ENCODE results near the gene SERPINB6.
A peak's percentile ranks its signal among the peaks of the same experiment; 100 is the strongest.
"Not testable (repeated sequence)": the region's sequence is repeated elsewhere in the genome, so short reads cannot be mapped to it uniquely, and the experiment has no call there.

Gene SERPINB6

DNA sequence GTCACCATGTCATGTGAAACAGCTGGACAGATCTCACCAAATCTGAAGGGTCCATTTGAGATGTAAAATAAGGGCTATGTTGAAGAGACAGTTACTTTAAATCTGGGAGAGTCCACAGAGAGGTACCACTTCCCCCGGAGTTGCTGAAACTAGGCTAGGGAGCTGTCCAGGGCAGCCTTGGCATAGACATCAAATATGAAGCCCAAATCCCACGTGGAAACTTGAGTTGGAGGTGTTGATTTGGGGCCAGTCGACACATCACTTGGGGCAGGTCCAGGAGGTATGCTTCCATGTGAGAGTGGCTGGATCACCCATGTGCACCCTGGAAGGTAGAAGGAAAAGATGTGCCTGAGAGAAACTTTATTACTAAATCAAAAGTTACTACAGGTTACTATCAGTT lies 56.2 kb downstream of the SERPINB6 start:
- no peak for DNase-seq (ENCODE audit: low read depth in 2 of 2)

GRCh38 chr6:2914318-2914660 lies 57.1 kb downstream of the SERPINB6 start:
- no peak for DNase-seq (ENCODE audit: low read depth in 2 of 2)

GRCh38 chr6:2913621-2914317 lies 57.6 kb downstream of the SERPINB6 start:
- DNase-seq (ENCODE audit: low read depth in 2 of 2) = no peak

GRCh38 chr6:2911171-2911570 lies 60.2 kb downstream of the SERPINB6 start:
- DNase-seq (ENCODE audit: low read depth in 2 of 2) = no peak

DNA sequence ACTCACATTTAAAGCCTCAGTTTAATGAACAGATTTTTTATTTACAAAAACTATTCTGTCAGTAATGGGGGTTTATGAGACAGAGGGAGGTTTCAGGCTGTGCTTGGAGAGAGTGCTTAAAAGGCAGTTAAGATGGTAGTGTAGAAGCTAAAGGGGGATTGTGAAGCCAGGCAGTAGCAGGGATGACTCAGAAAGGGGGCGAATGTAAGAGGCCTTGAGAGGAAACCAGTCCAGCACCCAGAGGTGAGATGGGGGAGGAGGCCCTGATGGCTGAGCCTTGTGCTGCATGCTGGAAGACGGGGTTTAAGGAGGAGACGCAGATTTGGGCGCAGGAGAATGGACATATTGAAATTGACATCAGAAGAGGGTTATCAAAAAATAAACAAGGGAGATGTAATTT lies 61.6 kb downstream of the SERPINB6 start:
- DNase-seq (ENCODE audit: low read depth in 2 of 2) = no peak

- not testable (repeated sequence) for DNase-seq (ENCODE audit: low read depth in 2 of 2)
Observed at GRCh38 chr6:2909051-2909606, 62.2 kb downstream of the SERPINB6 start.

DNA sequence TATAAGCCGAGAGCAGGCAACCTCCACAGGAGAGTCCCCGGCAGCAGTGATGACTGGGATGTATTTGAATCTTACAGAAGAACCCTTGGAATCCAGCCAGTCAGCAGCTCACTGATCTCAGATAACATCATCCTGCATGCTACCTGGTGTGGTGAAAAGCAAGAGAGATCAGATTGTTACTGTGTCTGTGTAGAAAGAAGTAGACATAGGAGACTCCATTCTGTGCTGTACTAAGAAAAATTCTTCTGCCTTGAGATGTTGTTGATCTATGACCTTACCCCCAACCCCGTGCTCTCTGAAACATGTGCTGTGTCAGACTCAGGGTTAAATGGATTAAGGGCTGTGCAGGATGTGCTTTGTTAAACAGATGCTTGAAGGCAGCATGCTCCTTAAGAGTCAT lies 62.9 kb downstream of the SERPINB6 start:
- not testable (repeated sequence) for DNase-seq (ENCODE audit: low read depth in 2 of 2)

GRCh38 chr6:2903411-2904185 lies 67.8 kb downstream of the SERPINB6 start:
- not testable (repeated sequence) for DNase-seq (ENCODE audit: low read depth in 2 of 2)

DNA sequence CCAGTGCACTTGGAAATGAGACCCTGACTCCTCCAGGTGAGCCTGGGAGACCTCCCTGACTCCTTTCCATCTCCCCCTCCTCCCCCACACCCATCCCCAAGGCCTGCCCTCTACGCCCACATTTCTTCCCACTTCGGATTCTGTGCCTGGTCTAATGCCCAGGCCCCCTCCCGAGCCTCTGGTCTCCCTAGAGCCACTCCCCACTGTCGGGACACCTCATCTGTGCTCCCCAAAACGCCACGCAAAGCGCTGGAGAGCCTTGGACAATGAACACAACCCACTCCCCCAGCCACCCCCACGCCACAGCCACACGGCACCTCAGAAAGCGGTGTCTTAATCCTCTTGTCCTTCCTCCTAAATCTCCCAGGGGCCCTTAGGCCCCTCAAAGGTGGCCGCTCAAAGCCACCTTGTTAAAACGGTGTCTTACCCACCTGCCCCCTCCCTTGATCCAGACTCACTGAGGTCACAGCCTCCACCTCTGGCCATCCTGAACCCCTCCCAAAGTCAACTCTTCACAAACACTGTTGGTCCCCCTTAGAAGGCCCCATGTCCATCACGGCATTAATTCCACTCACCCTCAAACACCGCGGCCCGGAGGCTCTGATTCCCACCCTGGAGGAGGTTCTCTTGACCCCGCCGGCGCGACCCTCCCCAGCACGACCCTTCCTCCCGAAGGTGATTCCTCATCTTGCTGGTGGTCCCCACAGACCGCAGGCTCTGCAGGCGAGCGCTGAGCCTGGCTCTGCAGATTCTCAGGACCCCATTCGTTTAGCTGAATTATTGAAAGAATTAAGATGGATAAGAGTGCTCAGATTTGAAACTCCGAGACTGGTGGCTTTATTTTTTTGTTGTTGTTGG lies 69.5 kb downstream of the SERPINB6 start:
- DNase-seq (ENCODE audit: low read depth in 2 of 2) = not testable (repeated sequence)

GRCh38 chr6:2900821-2901644 lies 70.3 kb downstream of the SERPINB6 start:
- no peak for DNase-seq (ENCODE audit: low read depth in 2 of 2)

DNA sequence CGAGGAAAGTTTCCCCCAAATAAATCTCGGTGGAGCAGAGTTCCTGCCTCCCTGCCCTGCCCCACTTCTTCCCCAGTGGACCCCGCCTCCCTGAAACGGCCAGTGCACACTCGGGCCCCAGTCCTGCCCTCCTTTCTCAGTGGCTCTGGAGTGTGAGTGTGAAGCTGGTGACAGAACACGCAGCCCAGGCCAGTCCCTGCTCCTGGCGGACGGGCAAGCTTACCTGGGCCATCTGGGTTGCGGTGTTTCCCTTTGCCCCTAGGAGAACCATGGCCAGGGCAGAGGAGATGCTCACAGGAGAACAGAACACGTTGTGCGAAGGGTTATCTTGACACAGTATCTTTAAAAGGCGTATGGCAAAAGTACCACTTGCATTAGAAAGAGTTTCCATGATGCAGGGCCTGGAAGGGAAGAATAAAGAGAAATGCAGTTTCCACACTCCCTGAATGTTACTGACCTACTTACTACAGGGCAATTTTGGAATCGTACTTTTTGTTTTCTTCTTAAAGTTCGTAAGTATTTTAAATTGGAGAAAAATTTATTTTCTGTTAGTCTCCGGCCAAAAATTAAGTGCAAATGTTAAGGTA lies 71.1 kb downstream of the SERPINB6 start:
- DNase-seq (ENCODE audit: low read depth in 2 of 2) = no peak

DNA sequence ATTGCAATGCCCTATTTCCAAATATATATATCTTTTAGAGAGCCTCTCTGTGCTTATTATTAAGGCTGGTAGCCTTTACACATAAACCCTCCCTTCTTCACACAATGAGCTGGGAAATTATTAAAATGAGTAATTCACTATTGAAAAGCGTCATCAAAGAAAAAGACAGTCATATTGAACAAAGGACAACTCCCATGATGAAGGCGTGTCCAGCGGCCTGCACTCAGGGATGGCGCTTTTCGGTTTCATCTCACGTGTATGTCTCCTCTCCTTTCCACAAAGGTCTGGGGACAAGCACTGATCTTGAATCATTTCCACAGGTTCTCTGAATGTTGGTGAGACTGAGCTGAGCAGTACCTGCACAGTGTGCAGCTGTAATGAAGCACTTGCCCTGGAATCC lies 71.8 kb downstream of the SERPINB6 start:
- DNase-seq (ENCODE audit: low read depth in 2 of 2) = peak in 1 of 2 donors; percentile 48
